GM21515 (cell line): Measurements from ENCODE around the gene MYBPC1.
"Not testable (repeated sequence)": the region's sequence is repeated elsewhere in the genome, so short reads cannot be mapped to it uniquely, and the experiment has no call there.

Source experiments
- ATAC-seq: cut with Tn5 transposase; IDR thresholded peaks from one replicate; pipeline ENCODE4 v1.9.1; 2021; ENCODE audit not compliant: unreplicated experiment

The MYBPC1 gene

GRCh38 chr12:101653503-101653902, 58.7 kb downstream of the MYBPC1 start:
- no peak for ATAC-seq

DNA sequence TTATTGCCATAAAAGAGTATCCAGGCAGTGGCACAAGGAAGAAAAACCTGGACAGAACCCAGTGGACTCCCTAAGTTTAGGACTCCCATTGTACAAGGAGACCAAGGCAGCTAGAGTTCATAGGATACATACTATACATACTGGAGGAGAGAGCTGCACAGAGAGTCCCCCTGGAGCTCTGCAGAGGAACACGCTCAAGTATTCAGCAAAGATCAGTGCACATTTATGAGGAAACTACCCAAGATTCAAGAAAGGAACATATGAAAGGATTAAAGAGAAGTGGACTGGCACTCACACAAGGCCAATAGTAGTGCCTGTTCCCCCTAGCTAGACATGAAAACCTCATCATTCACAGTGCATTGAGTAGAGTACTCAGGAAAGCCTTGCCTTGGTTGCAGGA, 59.7 kb downstream of the MYBPC1 start:
- no peak for ATAC-seq

- ATAC-seq, result no peak
These were observed 60.6 kb downstream of the MYBPC1 start for GRCh38 chr12:101655393-101655792.

DNA sequence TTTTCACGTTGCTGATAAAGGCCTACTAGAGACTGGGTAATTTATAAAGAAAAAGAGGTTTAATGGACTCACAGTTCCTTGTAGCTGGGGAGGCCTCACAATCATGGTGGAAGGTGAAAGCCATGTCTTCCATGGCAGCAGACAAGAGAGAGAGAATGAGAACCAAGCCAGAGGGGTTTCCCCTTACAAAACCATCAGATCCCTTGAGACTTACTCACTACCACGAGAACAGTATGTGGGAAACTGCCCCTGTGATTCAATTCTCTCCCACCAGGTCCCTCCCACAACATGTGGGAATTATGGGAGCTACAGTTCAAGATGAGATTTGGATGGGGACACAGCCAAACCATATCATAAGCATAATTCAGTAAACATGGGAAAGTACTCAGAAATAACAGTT, 65.9 kb downstream of the MYBPC1 start:
- not testable (repeated sequence) for ATAC-seq

- ATAC-seq, result no peak
These were observed 68.5 kb downstream of the MYBPC1 start for GRCh38 chr12:101663298-101663697.

GRCh38 chr12:101664992-101665391, 70.2 kb downstream of the MYBPC1 start:
- ATAC-seq, result no peak

DNA sequence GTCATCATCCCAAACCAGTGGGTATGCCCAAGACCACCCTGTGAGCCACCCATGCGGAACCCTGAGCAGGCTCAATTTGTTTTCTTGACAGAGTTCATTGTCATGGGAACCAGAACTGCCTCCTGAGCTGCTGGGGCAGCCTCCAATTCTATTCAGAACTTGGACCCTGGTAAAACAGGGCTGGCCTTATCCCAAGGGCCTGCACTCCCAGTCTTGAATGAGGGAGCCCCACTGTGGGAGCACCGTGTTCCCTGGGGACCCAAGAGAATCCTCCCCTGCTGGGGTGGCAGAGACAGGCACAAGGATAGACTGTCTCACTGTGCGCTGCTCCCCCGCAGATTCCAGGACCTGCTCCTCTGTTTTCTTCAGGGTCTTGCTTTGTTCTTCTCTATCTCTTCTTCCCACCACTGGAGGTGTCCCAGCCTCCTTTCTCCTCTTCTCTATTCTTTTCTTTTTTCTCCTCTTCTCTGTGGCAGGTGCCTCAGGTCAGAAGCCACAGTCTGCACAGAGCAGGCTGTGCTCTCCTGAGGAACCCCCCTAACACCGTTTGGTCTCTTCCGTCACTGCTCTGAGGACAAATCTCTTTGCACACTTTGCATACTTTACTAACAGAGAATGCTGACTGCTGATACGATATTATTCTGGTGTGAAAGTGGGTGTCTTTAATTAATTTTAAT, 71.4 kb downstream of the MYBPC1 start:
- no peak for ATAC-seq

GRCh38 chr12:101667591-101667990, 72.8 kb downstream of the MYBPC1 start:
- ATAC-seq, result no peak

GRCh38 chr12:101670007-101670671, 75.4 kb downstream of the MYBPC1 start:
- ATAC-seq, result no peak

DNA sequence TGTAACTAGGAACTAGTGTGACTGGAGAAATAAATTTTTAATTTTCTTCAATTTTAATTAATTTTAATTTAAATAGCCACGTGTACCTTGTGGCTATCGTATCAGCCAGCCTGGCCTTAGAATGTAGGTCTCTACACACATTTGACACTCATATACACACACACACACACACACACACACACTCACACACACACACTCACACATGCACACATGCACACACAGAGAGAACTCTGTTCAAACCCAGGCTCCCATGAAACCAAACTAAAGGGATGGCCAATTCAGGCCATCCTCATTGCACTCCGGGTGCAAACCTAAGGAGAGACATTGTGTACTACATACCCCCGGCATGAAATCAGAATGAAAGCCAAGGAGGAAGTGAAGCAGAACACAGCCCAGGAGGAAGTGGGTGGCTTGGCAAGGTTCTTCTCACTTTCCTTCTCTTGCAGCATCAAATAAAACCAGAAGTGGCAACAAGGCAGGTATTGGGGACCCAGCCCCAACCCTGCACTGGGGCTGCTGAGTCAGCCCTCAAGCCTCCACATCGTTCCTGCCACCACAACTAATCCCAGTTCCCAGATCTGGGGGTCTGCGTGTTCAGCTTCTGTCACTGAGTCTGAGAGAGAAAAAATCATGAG, 76.5 kb downstream of the MYBPC1 start:
- ATAC-seq, result peak; percentile 85

- ATAC-seq, result peak; percentile 18
These were observed 77.1 kb downstream of the MYBPC1 start for GRCh38 chr12:101671833-101672232.

DNA sequence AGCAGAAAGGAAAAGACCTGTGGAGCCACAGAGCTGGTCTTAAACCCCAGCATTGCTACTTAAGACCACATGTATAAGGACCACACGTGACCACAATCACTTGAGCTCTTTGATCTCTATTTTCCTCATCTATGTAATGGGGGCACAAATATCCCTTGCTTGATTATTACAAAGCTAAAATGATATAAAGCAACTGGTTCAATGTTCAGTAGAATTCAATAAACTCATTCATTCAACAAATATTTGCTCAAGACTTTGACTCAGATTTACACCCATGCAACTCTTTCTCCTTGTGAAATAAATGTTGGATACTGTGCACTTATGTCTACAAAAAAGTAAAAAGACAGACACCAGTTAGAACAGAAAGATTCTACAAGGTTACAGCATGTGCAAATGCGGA, 80.8 kb downstream of the MYBPC1 start:
- no peak for ATAC-seq

- ATAC-seq, result not testable (repeated sequence)
These were observed 81.7 kb downstream of the MYBPC1 start for GRCh38 chr12:101676497-101676896.

- no peak for ATAC-seq
These were observed 83.3 kb downstream of the MYBPC1 start for GRCh38 chr12:101678081-101678480.

GRCh38 chr12:101680240-101680639, 85.5 kb downstream of the MYBPC1 start:
- ATAC-seq, result no peak

DNA sequence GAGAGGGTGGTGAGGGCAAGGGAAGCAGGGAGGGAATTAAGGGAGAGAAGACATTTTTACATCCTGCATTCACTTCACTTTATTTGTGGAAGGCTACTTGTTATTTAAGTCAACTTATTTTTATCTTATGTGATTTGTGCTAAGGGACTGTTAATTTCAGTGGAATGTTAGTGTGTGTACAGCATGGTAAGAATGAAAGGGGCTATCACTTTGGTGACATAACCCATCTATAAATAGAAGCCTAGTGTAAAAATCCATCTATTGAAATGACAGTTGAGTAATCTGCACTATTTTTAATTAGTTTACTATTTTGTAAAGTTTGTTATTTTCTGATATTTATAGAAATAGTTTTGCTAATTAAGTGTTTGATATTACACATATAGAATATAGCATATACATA, 85.9 kb downstream of the MYBPC1 start:
- no peak for ATAC-seq

GRCh38 chr12:101681627-101682026, 86.9 kb downstream of the MYBPC1 start:
- not testable (repeated sequence) for ATAC-seq

GRCh38 chr12:101685092-101685491, 90.3 kb downstream of the MYBPC1 start:
- no peak for ATAC-seq

DNA sequence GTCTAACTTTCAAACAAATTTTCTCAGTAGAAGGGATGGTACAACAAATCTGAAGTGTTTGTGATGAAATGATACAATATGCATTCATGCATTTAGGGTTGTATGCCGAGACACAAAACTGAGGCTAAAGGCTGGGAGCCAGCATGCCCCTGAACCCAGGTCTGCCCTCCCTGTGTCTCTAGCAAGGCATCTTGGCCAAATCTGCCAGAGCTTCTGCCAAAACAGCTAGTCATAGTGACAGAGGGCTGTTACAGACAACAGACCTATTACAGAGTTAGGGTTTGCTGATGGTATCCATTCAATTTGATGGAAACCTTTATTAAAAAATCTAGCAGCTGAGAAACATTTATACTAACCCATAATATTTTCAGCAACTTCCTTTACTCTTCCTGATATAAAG, 91.4 kb downstream of the MYBPC1 start:
- no peak for ATAC-seq

GRCh38 chr12:101690544-101691098, 95.8 kb downstream of the MYBPC1 start:
- ATAC-seq, result no peak

DNA sequence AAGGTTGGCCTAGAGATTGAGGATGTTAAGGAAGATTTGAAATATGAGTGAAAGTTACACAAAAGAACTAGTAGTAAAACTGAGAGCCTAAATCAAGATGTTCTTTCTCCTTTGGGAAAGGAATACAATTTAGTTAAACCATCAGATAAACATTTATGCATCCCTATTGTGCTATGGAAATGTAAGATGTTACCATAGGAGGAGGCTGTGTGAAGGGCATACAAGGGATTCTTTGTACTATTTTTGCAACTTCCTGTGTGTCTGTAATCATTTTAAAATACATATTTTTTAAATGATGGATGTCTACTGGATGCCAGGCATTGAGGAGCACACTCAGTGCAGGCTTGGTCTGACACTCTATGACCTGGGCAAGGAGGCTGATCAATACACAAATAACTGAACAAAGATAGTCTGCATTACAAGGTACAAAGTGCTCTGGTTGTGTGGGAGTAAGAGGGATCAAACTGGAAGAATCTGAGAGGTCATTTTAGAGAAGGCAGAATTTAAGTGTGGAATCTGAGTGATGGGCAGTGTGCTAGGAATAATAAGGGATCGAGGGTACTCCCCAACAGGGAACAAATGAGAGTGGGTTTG, 96.8 kb downstream of the MYBPC1 start:
- ATAC-seq, result no peak
